HL-60/S4 treated with phorbol 12-myristate 13-acetate at 8.2 ng/mL for 4 days and 3 days (cell line): ENCODE data around the gene RC3H1.
"Not testable (repeated sequence)": the region's sequence is repeated elsewhere in the genome, so short reads cannot be mapped to it uniquely, and the experiment has no call there.

Experiments used
- in situ Hi-C: fragments of 300-500 bp; cut with MboI; formaldehyde crosslinking; loops from 2 replicates; pipeline ENCODE4 v1.15.0; 2022; ENCODE audit warnings: low sequenced_read_pairs

The RC3H1 gene

DNA sequence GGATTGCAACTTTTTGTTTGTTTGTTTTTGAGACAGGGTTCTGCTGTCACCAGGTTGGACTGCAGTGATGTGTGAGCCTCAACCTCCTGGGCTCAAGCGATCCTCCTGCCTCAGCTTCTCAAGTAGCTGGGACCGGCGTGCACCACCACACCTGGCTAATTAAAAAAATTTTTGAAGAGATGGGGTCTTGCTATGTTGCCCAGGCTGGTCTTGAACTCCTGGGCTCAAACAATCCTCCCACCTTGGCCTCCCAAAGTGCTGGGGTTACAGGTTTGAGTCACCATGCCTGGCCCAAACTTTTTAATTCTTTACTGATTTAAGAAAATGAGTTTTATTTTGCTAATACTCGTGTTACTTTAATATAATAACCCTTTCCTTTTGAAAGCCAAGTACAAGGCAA, 73.6 kb downstream of the RC3H1 start:
- in situ Hi-C loops = no loop called here

DNA sequence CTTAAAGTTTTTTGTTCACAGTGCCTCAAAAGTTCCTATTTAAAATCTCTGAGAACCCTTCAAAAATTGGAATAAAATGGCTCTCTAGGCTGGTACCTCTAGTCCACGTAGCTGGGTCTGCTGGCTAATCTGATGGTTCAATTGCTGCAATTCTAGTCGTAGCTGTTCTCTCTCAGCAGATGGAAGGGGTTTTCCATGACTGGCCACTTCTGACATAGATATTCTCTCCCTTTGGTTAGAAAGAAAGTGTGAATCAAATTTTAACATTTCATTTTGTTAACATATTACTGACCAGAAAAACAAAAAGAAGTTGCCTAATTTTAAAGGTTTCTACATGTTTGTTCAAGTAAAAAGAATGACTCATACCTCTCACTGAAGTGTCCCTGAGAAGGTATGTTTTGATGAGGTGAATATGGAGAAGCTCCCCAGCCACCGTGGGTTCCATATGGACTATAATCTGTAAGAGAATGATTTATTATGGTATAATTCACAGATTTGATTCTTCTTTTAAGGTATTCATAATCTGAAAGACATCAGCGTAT, 75.7 kb downstream of the RC3H1 start:
- in situ Hi-C loops = no loop called here

DNA sequence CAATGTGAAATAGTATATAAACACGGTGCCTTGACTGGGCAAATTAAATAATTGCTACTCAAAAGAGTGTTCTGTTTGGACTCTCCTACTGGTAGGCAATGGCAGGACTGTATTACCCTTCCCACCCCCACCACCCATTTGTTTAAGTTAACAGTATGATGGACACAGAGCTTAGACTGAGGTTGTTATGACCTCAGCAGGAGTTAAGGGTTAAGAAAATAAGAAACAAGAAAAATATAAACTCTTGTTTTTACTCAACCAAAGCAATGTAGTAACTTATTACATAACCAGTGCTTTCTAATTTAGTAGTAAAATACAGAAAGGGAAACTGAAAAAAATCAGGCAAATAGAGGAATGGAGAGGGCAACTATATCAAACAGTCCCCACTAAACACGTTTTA, 85.1 kb downstream of the RC3H1 start:
- in situ Hi-C loops = no loop called here

GRCh38 chr1:173934440-173934839, 87.7 kb downstream of the RC3H1 start:
- in situ Hi-C loops = no loop called here

DNA sequence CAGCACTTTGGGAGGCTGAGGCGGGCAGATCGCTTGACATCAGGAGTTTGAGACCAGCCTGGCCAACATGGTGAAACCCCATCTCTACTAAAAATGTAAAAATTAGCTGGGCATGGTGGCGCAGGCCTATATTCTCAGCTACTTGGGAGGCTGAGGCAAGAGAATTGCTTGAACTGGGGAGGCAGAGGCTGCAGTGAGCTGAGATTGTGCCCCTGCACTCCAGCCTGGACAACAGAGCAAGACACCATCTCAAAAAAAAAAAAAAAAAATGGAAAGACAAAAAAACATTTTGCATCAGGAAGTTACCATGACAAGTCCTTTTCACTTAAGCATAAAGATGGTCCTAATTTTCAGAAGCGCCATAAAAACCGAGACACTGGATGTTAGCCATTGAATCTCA, 91.6 kb downstream of the RC3H1 start:
- in situ Hi-C loops = not testable (repeated sequence)

GRCh38 chr1:173925306-173926242, 96.6 kb downstream of the RC3H1 start:
- in situ Hi-C loops = no loop called here

DNA sequence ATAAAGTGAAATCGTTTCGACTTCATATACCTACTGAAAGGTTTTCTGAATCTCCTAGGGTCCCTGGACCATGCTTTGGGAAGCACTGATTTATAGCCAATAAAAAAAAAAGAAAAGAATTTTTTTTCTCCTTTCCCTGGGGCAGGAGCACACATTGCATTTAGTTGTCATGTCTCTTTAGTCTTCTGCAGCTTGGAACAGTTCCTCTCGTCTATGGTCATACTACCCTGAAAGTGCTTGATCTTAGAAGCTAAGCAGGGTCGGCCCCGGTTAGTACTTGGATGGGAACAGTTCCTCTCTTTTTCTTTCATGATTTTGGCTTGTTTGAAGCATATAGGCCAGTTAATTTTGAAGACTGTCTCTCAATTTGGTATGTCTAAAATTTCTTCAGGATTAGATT, 101.3 kb downstream of the RC3H1 start:
- in situ Hi-C loops = no loop called here

DNA sequence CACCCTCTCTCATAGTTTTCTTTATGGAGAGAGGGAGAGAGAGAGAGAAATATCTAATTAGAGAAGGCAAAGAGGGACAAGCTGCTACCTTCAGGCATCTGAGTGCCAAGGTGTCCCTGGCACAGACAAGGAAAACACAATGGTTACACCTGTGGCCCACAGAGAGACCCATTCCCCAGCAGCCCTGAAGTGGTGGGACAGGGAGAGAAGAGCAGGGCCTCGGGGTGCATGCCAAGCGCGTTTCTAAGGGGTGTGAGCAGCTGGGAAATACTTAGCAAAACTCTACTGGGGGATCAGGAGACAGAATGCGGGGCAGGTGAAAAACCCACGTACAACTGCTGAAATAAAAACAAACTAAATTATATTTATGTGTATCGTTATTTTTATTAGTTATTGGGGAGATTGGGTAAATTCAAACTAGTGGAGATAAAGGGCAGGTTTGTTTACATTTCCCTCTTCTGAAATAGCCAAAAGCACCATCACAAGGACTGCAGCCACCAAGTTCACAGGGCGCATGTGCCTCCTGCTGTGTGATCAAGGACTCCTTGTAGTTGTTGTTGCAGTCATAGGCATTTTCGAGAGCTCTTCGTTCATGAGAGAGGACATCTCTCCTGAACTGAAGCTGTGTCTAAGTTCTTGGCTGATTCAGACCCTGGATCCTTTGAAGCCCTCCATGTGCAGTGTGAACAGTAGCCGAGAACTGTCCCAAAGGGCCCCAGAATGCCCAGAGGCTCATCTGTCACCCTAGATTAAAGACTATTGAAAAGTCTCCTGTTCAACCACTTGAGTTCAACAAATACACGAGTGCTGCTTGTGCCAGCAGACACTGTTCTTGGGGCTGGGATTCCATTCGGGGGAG, 104.3 kb downstream of the RC3H1 start:
- in situ Hi-C loops = no loop called here

- in situ Hi-C loops = no loop called here
These were observed 105.0 kb downstream of the RC3H1 start, which contains the start of gene SERPINC1 for GRCh38 chr1:173917149-173917548. Gene SERPINC1 (minus strand): TSS chr1:173917327. CDS start chr1:173917259, 68 bp downstream.

GRCh38 chr1:173916667-173917066, 105.5 kb downstream of the RC3H1 start:
- in situ Hi-C loops = no loop called here

GRCh38 chr1:173915596-173915995, 106.6 kb downstream of the RC3H1 start:
- in situ Hi-C loops = no loop called here

DNA sequence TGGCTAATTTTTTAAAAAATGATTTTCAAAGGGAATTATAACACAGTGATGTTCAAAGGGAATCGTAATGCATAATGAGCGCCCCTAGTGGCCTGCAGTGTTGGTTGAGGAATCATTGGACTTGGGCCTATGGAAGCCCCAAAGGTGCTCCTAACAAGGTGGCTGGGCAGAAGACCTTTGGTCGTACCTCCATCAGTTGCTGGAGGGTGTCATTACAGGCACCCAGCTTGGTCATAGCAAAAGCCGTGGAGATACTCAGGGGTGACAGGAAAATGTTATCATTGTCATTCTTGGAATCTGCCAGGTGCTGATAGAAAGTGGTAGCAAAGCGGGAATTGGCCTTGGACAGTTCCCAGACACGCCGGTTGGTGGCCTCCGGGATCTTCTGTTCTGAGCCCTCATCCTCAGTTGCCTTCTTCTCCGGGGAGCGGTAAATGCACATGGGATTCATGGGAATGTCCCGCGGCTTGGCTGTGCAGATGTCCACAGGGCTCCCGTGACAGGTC, 107.7 kb downstream of the RC3H1 start:
- in situ Hi-C loops = no loop called here

GRCh38 chr1:173913111-173913510, 109.0 kb downstream of the RC3H1 start:
- in situ Hi-C loops = no loop called here

GRCh38 chr1:173903827-173904531, 118.2 kb downstream of the RC3H1 start:
- in situ Hi-C loops = no loop called here

DNA sequence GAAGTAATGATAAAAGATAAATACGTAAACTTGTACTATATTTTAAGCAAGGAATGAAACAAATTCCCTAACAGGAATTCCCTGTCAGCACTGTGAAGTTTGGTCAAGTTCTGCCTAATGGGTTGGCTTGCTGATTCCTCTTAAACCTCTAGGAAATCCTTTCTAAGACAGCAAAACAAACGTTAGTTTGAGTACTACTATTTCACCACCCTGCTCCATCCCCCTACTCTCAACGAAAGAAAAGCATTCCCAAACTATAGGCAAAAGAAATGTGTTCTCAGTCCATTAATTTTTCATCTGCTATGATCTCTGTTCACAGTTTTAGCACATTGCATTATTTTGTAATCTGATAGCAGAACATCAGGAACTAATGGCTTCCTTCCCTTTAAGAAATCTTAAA, 121.2 kb downstream of the RC3H1 start:
- in situ Hi-C loops = no loop called here

DNA sequence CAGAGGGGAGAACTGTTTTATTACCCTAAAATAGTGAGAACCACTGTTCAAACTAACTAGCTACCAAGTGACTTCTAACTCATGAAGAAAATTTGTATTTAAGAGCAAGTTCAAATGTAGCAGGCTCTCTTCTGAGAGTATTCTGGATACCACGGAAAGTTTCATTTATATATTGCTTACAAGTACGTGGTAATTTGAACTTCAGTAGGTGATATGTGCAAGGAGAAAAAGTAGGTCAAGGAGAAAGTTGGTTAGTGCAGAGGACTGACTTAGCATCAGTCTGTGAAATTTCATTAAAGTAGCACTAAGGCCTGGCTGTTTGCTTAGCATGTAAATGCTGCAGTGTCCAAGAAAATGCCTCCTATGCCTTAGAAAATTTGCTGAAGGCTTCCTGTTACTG, 121.7 kb downstream of the RC3H1 start:
- in situ Hi-C loops = no loop called here

DNA sequence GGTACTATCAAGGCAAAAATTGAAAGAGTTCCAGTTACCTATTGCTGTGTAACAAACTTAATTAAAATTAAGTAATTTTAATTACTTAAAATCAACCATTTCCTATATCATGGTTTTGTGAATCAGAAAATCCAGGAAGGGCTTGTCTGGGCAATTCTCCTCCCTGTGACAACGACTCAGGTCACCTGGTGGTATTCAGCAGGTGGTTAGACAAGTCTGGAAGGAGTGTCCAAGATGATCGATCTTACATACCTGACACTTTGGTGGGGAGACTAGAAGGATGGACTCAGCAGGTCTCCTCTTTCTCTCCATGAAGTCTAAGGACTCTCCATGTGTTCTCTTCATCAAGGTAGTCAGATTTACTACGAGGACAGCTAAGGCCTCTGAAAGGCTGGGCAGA, 128.0 kb downstream of the RC3H1 start:
- in situ Hi-C loops = no loop called here

DNA sequence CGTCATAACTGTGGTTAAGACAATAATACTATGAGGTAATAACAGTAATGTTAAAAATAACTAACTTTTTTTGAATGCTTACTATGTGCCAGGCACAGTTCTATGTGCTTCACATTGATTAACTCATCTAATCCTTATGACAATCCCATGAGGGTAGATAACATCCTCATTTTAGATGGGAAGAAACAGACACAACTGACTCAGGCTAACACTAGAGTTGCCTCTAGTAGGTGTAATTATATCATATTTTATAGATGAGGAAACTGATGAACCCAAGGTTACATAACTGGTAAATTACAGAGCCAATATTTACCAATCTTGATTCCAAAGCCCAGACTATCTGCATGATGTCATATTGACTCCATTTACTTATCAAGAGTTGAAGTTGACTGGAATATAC, 128.5 kb downstream of the RC3H1 start:
- in situ Hi-C loops = no loop called here

DNA sequence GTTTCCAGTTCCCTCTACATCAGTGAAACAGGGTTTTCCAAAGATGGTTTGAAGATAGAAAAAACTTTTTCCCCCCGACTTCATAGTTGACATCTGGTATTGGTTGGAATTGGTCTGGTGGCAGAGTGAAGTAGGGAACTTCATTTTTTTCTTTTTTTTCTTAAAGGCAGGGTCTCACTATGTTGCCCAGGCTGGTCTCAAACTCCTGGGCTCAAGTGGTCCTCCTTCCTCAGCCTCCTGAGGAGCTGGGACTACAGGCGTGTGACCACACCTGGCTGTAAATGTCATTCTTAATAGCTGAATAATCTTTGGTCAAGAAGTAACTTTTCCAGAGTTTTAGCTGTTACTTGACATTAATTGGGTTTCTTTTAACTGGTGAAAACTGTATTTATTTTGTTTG, 132.3 kb downstream of the RC3H1 start:
- in situ Hi-C loops = no loop called here

DNA sequence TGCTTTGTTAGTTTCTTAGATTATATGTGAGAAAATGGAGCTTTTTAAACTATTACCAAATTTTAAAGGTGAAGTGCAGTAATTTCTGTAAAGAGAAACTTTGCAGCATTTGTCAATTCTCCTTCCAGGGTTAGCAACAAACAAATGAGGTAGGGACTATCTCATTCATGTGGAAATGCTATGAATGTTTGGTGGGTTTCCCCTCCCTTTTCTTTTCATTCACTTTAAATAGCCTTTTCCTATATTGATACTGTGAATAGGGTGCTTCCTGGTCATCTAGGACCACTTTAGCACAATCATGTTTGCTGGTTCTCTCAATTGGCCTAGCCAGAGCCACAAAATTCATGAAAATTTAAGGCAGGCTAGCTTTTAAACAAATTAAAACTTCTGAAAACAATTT, 133.4 kb downstream of the RC3H1 start:
- in situ Hi-C loops = no loop called here

- in situ Hi-C loops = no loop called here
These were observed 134.5 kb downstream of the RC3H1 start for GRCh38 chr1:173887627-173888026.
